HG02884 (cell line): ENCODE results near the gene WASF2.

Experiments
- ATAC-seq: cut with Tn5 transposase; IDR thresholded peaks from one replicate; pipeline ENCODE4 v1.9.1; 2021; ENCODE audit warnings: mild to moderate bottlenecking, moderate library complexity; ENCODE audit not compliant: unreplicated experiment

Gene WASF2

GRCh38 chr1:27522432-27523336, 32.7 kb upstream of the WASF2 start:
- no peak for ATAC-seq

- no peak for ATAC-seq
Measured at GRCh38 chr1:27521861-27522431, 32.0 kb upstream of the WASF2 start.

GRCh38 chr1:27521336-27521831, 31.4 kb upstream of the WASF2 start:
- no peak for ATAC-seq

- no peak for ATAC-seq
Measured at GRCh38 chr1:27520651-27521050, 30.7 kb upstream of the WASF2 start.

- ATAC-seq = no peak
Measured at GRCh38 chr1:27519331-27520258, 29.6 kb upstream of the WASF2 start.

GRCh38 chr1:27518808-27519207, 28.8 kb upstream of the WASF2 start:
- ATAC-seq = no peak

GRCh38 chr1:27517907-27518718, 28.1 kb upstream of the WASF2 start:
- no peak for ATAC-seq

- ATAC-seq = no peak
Measured at GRCh38 chr1:27517301-27517700, 27.3 kb upstream of the WASF2 start.

GRCh38 chr1:27515626-27516025, 25.7 kb upstream of the WASF2 start:
- ATAC-seq = no peak

GRCh38 chr1:27513958-27514357, 24.0 kb upstream of the WASF2 start:
- ATAC-seq = no peak

- ATAC-seq = no peak
Measured at GRCh38 chr1:27513528-27513927, 23.6 kb upstream of the WASF2 start.

GRCh38 chr1:27509127-27510080, 19.4 kb upstream of the WASF2 start:
- ATAC-seq = no peak

- no peak for ATAC-seq
Measured at GRCh38 chr1:27507960-27508665, 18.1 kb upstream of the WASF2 start.

GRCh38 chr1:27506703-27507102, 16.7 kb upstream of the WASF2 start:
- no peak for ATAC-seq

GRCh38 chr1:27505420-27505680, 15.4 kb upstream of the WASF2 start:
- no peak for ATAC-seq

- ATAC-seq = no peak
Measured at GRCh38 chr1:27504588-27505419, 14.8 kb upstream of the WASF2 start.

- ATAC-seq = no peak
Measured at GRCh38 chr1:27503844-27504587, 14.0 kb upstream of the WASF2 start.
